Calu3 (cell line): ENCODE data around the gene VEGFD. TPM values are rescaled to one million over a fixed set of nuclear protein-coding genes. Genes with fewer than 3 reads are reported as not detected.

Experiments used
- BruUV-seq: library from RNA; stranded (reverse); fragments of 400-500 nt; replicated peaks from 2 replicates; lab custom pipeline; 2021; lab: Mats Ljungman, UMichigan
- CTCF ChIA-PET: fragments of 300-600 bp; sonication (Branson Sonifier 250); formaldehyde crosslinking; loops from one replicate; lab custom pipeline; 2022; ENCODE audit warnings: antibody characterized with exemption; lab: Charles Lee
- DNase-seq: peaks from one replicate; pipeline ENCODE4 v3.0.0; 2022
- H3K27ac Mint-ChIP-seq: one replicate; pipeline ENCODE4 v1.8.0; 2022; ENCODE audit warnings: mixed read lengths; ENCODE audit not compliant: unreplicated experiment
- H3K27me3 Mint-ChIP-seq: one replicate; pipeline ENCODE4 v1.8.0; 2022; ENCODE audit warnings: mixed read lengths; ENCODE audit not compliant: unreplicated experiment
- H3K36me3 Mint-ChIP-seq: one replicate; pipeline ENCODE4 v1.8.0; 2022; ENCODE audit warnings: mild to moderate bottlenecking, moderate library complexity, mixed read lengths; ENCODE audit not compliant: insufficient read depth, unreplicated experiment
- H3K4me1 Mint-ChIP-seq: one replicate; pipeline ENCODE4 v1.8.0; 2022; ENCODE audit warnings: mild to moderate bottlenecking, low read depth, mixed read lengths; ENCODE audit not compliant: unreplicated experiment
- H3K4me3 Mint-ChIP-seq: one replicate; pipeline ENCODE4 v1.8.0; 2022; ENCODE audit warnings: mild to moderate bottlenecking, low read depth, moderate library complexity, mixed read lengths; ENCODE audit not compliant: unreplicated experiment
- H3K9me3 Mint-ChIP-seq: one replicate; pipeline ENCODE4 v1.8.0; 2022; ENCODE audit warnings: low read depth, mixed read lengths; ENCODE audit not compliant: unreplicated experiment
- intact Hi-C: fragments of 100-400 bp; cut with micrococcal nuclease; formaldehyde crosslinking; loops from one replicate; pipeline ENCODE4 v1.10.0; 2022; ENCODE audit not compliant: unreplicated experiment
- total RNA-seq: library from RNA; stranded (reverse); gene quantifications from 2 replicates; pipeline ENCODE4 v1.2.3, GENCODE V29; 2022
- TF ChIP-seq, protein P1 (sequence below): fragments of 200-600 bp; IDR thresholded peaks from one replicate; pipeline ENCODE4 v1.8.0; 2022; ENCODE audit warnings: antibody characterized with exemption; ENCODE audit not compliant: unreplicated experiment

VEGFD gene
- total RNA-seq, 1 experiment from 2014 or later = 0.97 TPM

- TF ChIP-seq, protein P1, sequence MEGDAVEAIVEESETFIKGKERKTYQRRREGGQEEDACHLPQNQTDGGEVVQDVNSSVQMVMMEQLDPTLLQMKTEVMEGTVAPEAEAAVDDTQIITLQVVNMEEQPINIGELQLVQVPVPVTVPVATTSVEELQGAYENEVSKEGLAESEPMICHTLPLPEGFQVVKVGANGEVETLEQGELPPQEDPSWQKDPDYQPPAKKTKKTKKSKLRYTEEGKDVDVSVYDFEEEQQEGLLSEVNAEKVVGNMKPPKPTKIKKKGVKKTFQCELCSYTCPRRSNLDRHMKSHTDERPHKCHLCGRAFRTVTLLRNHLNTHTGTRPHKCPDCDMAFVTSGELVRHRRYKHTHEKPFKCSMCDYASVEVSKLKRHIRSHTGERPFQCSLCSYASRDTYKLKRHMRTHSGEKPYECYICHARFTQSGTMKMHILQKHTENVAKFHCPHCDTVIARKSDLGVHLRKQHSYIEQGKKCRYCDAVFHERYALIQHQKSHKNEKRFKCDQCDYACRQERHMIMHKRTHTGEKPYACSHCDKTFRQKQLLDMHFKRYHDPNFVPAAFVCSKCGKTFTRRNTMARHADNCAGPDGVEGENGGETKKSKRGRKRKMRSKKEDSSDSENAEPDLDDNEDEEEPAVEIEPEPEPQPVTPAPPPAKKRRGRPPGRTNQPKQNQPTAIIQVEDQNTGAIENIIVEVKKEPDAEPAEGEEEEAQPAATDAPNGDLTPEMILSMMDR = peak; percentile 36
- Mint-ChIP-seq H3K36me3 (no peaks in the 10 kb centered on the region), H3K27me3 (no peaks in the 10 kb centered on the region), H3K4me3 (no peak overlapping the region), H3K4me1 (no peaks in the 10 kb centered on the region), H3K9me3 (no peaks in the 10 kb centered on the region), H3K27ac (no peak overlapping the region)
- CTCF ChIA-PET = no interaction called here
- BruUV-seq = no TSS peak
- intact Hi-C loops = loop anchor here (2.0 to 10.0 kb wide), 2 partner anchors 120 to 216 kb away; no protein-coding TSS in a partner anchor
- peak; percentile 37 for DNase-seq
These were observed 35.2 kb downstream of the VEGFD start for GRCh38 chrX:15349046-15349445.

GRCh38 chrX:15345976-15346375 lies 38.2 kb downstream of the VEGFD start:
- no peak overlapping the region for H3K27ac Mint-ChIP-seq
- intact Hi-C loops = loop anchor here (10.0 kb wide), 1 partner anchor 219 kb away; no protein-coding TSS in a partner anchor
- no peaks in the 10 kb centered on the region for H3K27me3 Mint-ChIP-seq
- CTCF ChIA-PET = no interaction called here
- H3K36me3 Mint-ChIP-seq = no peaks in the 10 kb centered on the region
- H3K4me3 Mint-ChIP-seq = no peak overlapping the region
- no peak for DNase-seq
- TF ChIP-seq, protein P1 = no peak
- no peaks in the 10 kb centered on the region for H3K4me1 Mint-ChIP-seq
- no TSS peak for BruUV-seq
- H3K9me3 Mint-ChIP-seq = no peaks in the 10 kb centered on the region

- intact Hi-C loops = loop anchor here (10.0 kb wide), 1 partner anchor 221 kb away; no protein-coding TSS in a partner anchor
- H3K9me3 Mint-ChIP-seq = no peaks in the 10 kb centered on the region
These were observed 40.1 kb downstream of the VEGFD start for GRCh38 chrX:15344106-15344505.

DNA sequence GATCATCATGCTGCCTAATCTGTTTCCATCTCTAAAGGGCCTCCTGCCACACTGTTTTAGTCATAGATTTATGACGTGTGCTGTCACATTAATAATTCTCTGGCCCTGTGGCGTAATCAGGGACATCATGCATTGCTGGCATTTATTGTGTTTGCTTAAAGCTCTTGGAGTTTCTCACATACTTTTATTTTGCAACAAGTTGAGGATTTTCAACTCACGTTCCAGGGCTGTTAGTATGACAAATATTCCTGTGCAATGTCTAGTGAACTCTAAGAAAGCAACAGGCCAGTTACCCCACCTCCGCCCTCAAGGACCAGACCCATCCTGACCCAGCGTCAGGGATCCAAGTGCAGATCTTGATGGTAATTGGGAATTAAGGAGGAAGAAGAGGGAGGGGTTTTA lies 41.1 kb downstream of the VEGFD start:
- no TSS peak for BruUV-seq
- intact Hi-C loops = loop anchor here (10.0 kb wide), 1 partner anchor 222 kb away; no protein-coding TSS in a partner anchor
- no peak overlapping the region for H3K4me3 Mint-ChIP-seq
- H3K27ac Mint-ChIP-seq = no peak overlapping the region
- CTCF ChIA-PET = interaction anchor here (0.7 kb wide), 1 partner anchor 1412 kb away, joined by 3 read pairs; no protein-coding TSS in a partner anchor
- no peaks in the 10 kb centered on the region for H3K27me3 Mint-ChIP-seq
- H3K9me3 Mint-ChIP-seq = no peaks in the 10 kb centered on the region
- TF ChIP-seq, protein P1 = no peak
- no peaks in the 10 kb centered on the region for H3K4me1 Mint-ChIP-seq
- no peaks in the 10 kb centered on the region for H3K36me3 Mint-ChIP-seq
- DNase-seq = peak; percentile 8

More at GRCh38 chrX:15344106-15344505, 40.1 kb downstream of the VEGFD start:
- H3K27me3 Mint-ChIP-seq = no peaks in the 10 kb centered on the region
- no TSS peak for BruUV-seq
- H3K4me1 Mint-ChIP-seq = no peaks in the 10 kb centered on the region
- H3K36me3 Mint-ChIP-seq = no peaks in the 10 kb centered on the region
- TF ChIP-seq, protein P1 = no peak
- no peak overlapping the region for H3K27ac Mint-ChIP-seq
- CTCF ChIA-PET = no interaction called here
- DNase-seq = no peak
- H3K4me3 Mint-ChIP-seq = no peak overlapping the region
